HEK293 (cell line): Measurements from ENCODE around the gene DUSP14.

Experiments
- ZEB2 ChIP-seq: fragments of 450-650 bp; formaldehyde crosslinking; IDR thresholded peaks from 2 replicates; pipeline ENCODE4 v1.5.1; 2016; ENCODE audit warnings: missing biosample characterization, missing genetic modification characterization
- ZFP37 ChIP-seq: fragments of 450-650 bp; formaldehyde crosslinking; IDR thresholded peaks from 2 replicates; pipeline ENCODE4 v1.5.1; 2016; ENCODE audit warnings: missing biosample characterization, missing genetic modification characterization
- ZNF121 ChIP-seq: fragments of 450-650 bp; formaldehyde crosslinking; IDR thresholded peaks from 2 replicates; pipeline ENCODE4 v1.5.1; 2016; ENCODE audit warnings: missing biosample characterization, missing genetic modification characterization
- ZNF416 ChIP-seq: fragments of 450-650 bp; formaldehyde crosslinking; IDR thresholded peaks from 2 replicates; pipeline ENCODE4 v1.5.1; 2016; ENCODE audit warnings: missing biosample characterization, missing genetic modification characterization
- ZNF513 ChIP-seq: fragments of 450-650 bp; IDR thresholded peaks from 2 replicates; pipeline ENCODE4 v1.5.1; 2018; ENCODE audit warnings: missing biosample characterization, missing genetic modification characterization
- ZNF549 ChIP-seq: fragments of 450-650 bp; IDR thresholded peaks from 2 replicates; pipeline ENCODE4 v1.5.1; 2018; ENCODE audit warnings: missing biosample characterization, missing genetic modification characterization, mild to moderate bottlenecking, inconsistent platforms, moderate library complexity
- ZNF623 ChIP-seq: fragments of 450-650 bp; formaldehyde crosslinking; IDR thresholded peaks from 2 replicates; pipeline ENCODE4 v1.5.1; 2016; ENCODE audit warnings: missing biosample characterization, missing genetic modification characterization
- TF ChIP-seq, protein P1 (sequence below): fragments of 450-650 bp; formaldehyde crosslinking; IDR thresholded peaks from 2 replicates; pipeline ENCODE4 v1.5.1; 2016; ENCODE audit warnings: missing biosample characterization, missing genetic modification characterization
- TF ChIP-seq, protein P2 (sequence below): fragments of 450-650 bp; formaldehyde crosslinking; IDR thresholded peaks from 2 replicates; pipeline ENCODE4 v1.5.1; 2016; ENCODE audit warnings: missing biosample characterization, missing genetic modification characterization
- TF ChIP-seq, protein P3 (sequence below): fragments of 450-650 bp; formaldehyde crosslinking; IDR thresholded peaks from 2 replicates; pipeline ENCODE4 v1.5.1; 2017; ENCODE audit warnings: missing biosample characterization, missing genetic modification characterization

DNA sequence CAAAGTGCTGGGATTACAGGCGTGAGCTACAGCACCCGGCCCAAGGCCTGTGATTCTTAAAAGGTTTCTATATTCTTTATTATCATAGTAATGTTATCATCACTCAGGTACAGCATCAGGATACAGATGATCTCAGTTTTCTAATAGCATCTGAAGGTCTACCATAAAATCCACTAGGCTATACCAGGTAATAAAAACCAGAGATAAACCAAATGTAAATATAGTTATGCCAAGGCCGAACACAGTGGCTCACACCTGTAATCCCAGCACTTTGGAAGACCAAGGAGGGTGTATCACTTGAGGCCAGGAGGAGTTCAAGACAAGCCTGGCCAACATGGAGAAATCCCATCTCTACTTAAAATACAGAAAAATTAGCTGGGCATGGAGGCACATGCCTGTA lies 65.7 kb downstream of the DUSP14 start:
- no peak for TF ChIP-seq ZNF416 (tag by site-specific recombination)
- TF ChIP-seq, protein P1, sequence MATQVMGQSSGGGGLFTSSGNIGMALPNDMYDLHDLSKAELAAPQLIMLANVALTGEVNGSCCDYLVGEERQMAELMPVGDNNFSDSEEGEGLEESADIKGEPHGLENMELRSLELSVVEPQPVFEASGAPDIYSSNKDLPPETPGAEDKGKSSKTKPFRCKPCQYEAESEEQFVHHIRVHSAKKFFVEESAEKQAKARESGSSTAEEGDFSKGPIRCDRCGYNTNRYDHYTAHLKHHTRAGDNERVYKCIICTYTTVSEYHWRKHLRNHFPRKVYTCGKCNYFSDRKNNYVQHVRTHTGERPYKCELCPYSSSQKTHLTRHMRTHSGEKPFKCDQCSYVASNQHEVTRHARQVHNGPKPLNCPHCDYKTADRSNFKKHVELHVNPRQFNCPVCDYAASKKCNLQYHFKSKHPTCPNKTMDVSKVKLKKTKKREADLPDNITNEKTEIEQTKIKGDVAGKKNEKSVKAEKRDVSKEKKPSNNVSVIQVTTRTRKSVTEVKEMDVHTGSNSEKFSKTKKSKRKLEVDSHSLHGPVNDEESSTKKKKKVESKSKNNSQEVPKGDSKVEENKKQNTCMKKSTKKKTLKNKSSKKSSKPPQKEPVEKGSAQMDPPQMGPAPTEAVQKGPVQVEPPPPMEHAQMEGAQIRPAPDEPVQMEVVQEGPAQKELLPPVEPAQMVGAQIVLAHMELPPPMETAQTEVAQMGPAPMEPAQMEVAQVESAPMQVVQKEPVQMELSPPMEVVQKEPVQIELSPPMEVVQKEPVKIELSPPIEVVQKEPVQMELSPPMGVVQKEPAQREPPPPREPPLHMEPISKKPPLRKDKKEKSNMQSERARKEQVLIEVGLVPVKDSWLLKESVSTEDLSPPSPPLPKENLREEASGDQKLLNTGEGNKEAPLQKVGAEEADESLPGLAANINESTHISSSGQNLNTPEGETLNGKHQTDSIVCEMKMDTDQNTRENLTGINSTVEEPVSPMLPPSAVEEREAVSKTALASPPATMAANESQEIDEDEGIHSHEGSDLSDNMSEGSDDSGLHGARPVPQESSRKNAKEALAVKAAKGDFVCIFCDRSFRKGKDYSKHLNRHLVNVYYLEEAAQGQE (tag by site-specific recombination): no peak
- TF ChIP-seq ZNF513: no peak
- no peak for TF ChIP-seq ZEB2
- TF ChIP-seq, protein P2, sequence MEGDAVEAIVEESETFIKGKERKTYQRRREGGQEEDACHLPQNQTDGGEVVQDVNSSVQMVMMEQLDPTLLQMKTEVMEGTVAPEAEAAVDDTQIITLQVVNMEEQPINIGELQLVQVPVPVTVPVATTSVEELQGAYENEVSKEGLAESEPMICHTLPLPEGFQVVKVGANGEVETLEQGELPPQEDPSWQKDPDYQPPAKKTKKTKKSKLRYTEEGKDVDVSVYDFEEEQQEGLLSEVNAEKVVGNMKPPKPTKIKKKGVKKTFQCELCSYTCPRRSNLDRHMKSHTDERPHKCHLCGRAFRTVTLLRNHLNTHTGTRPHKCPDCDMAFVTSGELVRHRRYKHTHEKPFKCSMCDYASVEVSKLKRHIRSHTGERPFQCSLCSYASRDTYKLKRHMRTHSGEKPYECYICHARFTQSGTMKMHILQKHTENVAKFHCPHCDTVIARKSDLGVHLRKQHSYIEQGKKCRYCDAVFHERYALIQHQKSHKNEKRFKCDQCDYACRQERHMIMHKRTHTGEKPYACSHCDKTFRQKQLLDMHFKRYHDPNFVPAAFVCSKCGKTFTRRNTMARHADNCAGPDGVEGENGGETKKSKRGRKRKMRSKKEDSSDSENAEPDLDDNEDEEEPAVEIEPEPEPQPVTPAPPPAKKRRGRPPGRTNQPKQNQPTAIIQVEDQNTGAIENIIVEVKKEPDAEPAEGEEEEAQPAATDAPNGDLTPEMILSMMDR (tag by site-specific recombination): no peak
- no peak for TF ChIP-seq ZNF623 (tag by site-specific recombination)
- TF ChIP-seq ZNF121 (tag by site-specific recombination): no peak
- no peak for TF ChIP-seq ZFP37 (tag by site-specific recombination)
- TF ChIP-seq ZNF549: no peak
- TF ChIP-seq, protein P3, sequence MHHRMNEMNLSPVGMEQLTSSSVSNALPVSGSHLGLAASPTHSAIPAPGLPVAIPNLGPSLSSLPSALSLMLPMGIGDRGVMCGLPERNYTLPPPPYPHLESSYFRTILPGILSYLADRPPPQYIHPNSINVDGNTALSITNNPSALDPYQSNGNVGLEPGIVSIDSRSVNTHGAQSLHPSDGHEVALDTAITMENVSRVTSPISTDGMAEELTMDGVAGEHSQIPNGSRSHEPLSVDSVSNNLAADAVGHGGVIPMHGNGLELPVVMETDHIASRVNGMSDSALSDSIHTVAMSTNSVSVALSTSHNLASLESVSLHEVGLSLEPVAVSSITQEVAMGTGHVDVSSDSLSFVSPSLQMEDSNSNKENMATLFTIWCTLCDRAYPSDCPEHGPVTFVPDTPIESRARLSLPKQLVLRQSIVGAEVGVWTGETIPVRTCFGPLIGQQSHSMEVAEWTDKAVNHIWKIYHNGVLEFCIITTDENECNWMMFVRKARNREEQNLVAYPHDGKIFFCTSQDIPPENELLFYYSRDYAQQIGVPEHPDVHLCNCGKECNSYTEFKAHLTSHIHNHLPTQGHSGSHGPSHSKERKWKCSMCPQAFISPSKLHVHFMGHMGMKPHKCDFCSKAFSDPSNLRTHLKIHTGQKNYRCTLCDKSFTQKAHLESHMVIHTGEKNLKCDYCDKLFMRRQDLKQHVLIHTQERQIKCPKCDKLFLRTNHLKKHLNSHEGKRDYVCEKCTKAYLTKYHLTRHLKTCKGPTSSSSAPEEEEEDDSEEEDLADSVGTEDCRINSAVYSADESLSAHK (tag by site-specific recombination): no peak
